Cortex of kidney (tissue), 1 donor: ENCODE results near the gene TBL1X.
"Not testable (repeated sequence)": the region's sequence is repeated elsewhere in the genome, so short reads cannot be mapped to it uniquely, and the experiment has no call there.

Experiments
- DNase-seq: peaks from one replicate; lab custom pipeline; 2025; lab: John Stamatoyannopoulos, UW

Gene TBL1X

GRCh38 chrX:9464435-9465371 lies at the start of gene TBL1X:
Gene TBL1X, plus strand, starts transcription at chrX:9465058. Its CDS starts 188,529 bp downstream, at chrX:9653587.
- DNase-seq = no peak

DNA sequence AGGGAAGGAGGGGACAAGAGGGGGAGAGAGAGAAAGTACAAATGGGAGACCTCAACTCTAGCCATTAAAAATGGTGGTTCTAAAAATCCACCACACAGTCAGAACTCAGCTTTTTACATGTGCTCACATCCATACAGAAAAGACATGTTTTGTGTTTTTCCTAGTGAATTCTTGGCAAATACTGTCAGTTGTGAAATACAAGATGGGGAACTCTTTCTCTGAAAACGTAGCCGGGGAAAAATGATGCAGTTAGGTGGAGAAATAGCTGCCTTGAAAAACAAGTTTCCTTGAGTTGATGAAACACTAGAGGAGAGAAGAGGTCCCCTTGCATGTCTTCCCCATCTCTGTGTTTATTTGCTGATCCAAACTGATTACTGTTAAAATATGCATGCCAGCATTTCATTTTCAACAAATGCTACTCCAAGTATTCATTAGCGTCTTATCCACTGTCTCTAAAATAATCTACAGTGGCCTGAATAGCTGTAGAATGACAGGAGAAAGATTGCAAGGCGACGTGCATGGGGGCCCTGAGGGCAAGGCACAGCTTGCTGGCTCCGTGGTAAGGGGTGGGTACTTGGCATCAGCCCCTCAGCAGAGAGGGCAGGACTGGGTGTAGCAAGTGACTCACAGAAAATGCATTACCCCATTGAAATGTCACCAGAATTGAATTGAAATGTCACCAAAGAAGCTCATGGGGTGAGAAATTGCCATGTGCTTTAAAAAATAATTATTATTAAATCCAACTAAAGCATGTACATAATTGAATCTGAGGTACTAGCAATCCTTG lies 48.1 kb upstream of the TBL1X start:
- DNase-seq = no peak

DNA sequence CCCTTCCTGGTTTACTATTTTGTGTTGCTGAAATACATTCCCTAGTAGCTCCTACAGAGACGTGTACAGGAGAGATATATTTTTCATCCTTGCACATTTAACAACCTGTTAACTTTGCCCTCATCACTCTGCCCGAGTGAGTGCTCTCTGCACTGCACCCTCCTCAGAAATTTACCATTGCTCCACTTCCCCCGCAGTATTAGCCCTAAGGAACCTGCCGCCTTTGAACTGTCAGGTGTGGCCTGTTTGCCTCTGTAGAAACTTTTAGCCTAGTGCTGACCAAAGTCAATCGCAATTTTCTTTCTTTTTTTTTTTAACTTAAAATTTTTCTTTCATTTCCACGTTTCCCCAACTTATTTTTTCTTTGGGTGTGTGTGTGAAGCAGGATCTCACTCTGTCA lies 46.6 kb upstream of the TBL1X start:
- no peak for DNase-seq

DNA sequence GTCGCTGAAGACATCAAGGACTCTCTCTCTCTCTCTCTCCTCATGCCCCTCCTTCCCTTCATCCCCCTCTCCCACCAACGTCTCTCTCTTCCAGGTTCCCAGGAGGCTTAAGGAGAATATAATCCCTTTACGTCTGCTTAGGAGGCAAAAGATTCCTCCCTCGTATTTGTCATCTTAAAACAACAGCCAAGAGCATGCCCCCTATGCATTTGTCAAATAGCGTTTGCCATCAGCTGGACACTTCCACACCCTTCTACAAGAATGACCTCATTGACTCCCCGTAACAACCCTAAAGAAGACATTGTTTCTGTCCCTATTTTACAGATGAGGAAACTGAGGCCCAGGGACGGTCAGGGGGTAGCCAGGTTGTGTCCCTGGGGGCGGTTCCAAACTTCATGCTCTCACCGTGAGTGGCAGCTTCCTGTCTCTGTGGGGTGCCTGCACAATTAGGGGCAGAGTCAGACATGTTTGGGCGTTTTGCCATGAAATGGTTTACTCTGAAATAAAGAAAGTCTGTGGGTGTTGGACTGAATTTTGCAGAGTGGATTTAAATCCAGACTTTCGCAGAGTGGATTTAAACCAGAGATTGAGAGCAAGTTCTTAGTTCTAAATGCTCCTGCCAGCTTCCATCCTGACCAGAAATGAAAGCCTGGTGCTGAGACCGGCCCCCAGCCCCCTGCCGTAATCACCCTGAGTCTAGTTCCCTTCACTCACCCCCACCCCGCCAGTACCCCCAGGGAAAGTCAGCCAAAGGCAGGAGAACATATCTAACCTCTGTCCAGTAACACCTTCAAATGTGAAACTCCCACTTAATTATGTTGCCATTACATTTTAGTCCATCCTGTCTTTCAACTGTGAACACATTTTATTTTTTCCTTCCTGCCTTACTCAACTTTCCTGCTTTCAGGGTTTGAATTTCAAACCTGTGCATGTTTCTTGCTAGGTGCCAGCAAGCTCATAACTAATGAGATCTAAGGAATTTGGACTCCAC lies 44.3 kb upstream of the TBL1X start:
- no peak for DNase-seq

DNA sequence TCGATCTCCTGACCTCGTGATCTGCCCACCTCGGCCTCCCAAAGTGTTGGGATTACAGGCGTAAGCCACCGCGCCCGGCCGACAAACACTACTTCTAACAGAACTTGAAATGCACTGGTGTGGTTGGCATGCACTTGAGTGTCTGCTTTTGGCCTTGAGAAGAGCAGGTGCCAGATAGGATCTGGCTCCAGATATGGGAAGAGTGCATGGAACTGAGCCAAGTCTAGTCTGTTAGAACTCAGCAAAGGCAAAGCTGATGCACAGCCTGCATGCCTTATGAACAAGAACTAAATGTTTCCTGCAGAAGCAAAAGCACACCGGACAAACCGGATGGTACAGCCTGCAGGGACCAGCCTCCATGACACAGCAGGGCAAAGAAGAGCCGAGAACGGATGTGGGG lies 35.1 kb upstream of the TBL1X start:
- DNase-seq = no peak

GRCh38 chrX:9430346-9430921 lies 34.4 kb upstream of the TBL1X start:
- DNase-seq = no peak

DNA sequence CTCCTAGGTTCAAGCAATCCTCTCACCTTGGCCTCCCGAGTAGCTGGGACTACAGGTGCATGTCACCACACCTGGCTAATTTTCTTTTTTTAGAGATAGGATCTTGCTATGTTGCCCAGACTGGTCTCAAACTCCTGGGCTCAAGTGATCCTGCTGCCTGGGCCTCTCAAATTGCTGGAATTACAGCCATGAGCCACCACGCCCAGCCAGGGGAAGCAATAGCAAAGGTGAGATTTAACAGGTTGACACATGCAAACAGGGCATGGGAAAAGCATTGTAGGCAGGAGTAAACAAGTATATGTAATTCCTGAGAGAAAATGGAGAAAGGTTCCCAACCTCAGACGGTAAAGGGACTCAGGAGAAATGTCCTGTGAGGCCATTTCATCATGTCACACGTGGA lies 33.6 kb upstream of the TBL1X start:
- no peak for DNase-seq

- no peak for DNase-seq
Measured at GRCh38 chrX:9433596-9433995, 31.3 kb upstream of the TBL1X start.

- DNase-seq = no peak
Measured at GRCh38 chrX:9434051-9434550, 30.8 kb upstream of the TBL1X start.

DNA sequence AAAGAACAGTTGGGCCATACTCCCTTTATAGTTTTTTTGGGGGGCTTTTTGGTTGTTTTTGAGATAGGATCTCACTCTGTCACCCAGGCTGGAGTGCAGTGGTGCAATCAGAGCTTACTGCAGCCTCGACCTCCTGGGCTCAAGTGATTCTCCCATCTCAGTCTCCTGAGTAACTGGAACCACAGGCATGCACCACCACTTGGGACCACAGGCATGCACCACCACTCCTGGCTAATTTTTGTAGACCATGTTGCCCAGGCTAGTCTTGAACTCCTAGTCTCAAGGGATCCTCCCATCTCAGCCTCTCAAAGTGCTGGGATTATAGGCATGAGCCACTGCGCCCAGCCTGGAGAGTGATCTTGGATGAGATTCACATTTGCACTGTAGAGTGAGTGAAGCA lies 29.8 kb upstream of the TBL1X start:
- not testable (repeated sequence) for DNase-seq

- DNase-seq = no peak
Measured at GRCh38 chrX:9436812-9437211, 28.0 kb upstream of the TBL1X start.

DNA sequence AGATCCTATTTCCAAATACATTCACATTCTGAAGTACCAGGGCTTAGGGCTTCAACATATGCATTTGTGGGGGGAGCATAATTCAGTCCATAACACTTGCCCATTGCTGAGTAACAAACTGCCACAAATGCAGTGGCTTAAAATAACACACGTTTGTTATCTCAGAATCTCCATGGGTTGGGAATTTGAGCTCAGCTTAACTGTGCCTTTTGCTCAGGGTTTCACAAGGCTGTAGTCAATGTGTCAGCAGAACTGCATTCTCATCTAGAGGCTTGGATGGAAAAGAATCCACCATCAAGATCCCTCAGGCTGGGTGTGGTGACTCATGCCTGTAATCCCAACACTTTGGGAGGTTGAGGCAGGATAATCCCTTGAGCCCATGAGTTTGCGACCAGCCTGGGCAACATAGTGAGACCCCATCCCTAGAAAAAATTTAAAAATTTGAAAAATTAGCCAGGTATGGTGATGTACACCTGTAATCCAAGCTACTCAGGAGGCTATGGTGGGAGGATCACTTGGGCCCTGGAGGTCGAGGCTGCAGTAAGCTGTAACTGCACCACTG lies 25.8 kb upstream of the TBL1X start:
- no peak for DNase-seq

GRCh38 chrX:9440116-9440844 lies 24.6 kb upstream of the TBL1X start:
- no peak for DNase-seq

DNA sequence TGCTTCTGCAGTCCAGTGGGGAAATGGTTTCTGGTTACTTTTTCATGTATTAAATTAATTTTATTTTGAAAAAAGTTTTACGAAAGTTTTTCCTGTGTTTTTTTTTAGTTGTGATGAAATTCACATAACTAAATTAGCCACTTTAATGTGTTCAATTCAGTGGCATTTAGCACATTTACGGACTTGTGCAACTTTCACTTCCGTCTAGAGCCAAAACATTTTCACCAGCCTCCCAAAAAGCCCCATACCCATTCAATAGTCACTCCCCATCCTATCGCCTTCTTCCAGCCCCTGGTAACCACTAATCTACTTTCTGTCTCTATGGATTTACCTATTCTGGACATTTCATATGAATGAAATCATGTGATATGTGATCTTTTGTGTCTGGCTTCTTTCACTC lies 22.8 kb upstream of the TBL1X start:
- DNase-seq = no peak

- no peak for DNase-seq
Measured at GRCh38 chrX:9443327-9443726, 21.5 kb upstream of the TBL1X start.

GRCh38 chrX:9447906-9448305 lies 17.0 kb upstream of the TBL1X start:
- DNase-seq = no peak

DNA sequence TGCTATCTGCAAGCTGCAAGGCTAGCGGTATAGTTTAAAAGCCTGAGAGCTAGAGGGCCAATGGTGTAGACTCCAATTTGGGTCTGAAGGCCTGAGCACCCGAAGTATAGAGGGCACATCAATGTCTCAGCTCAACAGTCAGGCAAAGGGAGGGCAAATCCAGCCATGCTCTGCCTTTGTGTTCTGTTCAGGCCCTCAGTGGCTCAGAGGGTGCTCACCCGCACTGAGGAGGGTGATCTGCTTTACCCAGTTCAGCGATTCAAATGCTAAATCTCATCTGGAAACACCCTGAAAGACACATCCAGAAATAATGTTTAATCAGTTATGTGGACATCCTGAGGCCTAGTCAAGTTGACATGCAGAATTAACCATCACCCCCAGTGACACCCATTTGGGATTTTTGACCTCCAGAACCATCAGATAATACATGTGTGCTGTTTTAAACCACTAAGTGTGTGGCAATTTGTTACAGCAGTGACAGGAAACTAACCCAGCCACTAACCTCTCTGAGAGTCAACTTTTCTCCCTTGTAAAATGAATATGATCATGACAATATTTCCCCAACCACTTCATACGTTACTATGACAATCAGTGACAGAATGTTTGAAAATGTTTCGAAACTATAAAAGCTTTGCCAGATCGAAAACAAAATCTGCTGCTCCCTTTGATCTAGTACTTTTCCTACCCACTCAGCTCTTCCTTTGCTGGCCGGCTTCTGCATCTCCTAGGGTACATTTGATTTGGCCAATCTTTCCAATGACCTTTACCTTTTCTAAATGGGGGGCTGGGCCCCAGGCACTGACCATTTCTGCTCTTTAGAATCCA lies 8.4 kb upstream of the TBL1X start:
- no peak for DNase-seq

DNA sequence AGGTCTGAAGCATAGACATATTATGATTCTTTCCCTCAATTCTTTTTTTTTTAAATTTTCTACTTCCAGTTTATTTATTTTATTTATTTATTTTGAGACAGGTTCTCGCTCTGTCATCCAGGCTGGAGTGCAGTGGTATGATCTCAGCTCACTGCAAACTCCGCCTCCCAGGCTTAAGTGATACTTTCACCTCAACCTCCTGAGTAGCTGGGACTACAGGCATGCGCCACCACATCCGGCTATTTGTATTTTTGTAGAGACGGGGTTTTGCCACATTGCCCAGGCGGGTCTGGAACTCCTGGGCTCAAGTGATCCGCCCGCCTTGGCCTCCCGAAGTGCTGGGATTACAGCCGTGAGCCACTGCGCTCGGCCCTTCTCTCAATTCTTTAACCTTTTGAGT lies 6.8 kb upstream of the TBL1X start:
- DNase-seq = not testable (repeated sequence)

DNA sequence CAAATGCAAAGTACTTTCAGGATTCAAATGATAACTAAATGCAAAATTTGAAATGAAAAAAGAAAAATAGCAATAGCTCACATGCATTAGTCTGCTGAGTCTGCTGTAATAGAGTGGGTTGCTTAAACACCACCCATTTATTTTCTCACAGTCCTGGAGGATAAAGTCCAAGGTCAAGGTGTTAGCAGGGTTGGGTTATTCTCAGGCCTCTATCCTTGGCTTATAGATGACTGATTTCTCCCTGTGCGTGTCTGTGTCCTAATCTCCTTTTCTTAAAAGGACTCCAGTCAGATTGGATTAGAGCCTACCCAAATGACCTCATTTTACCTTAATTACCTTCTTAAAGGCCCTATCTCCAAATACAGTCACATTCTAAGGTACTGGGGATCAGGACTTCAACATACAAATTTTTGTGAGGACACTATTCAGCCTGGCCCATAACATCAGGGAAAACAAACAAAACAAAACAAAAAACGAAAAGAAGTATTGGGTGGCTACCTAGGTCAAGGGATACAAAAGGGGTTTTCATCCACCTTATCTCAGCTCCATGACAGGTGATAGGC lies 6.3 kb upstream of the TBL1X start:
- DNase-seq = no peak
